IPS-18a (cell line): ENCODE data around the gene TXNDC5.

Experiments used
- H3K27ac ChIP-seq: one replicate; pipeline ENCODE4 v1.5.1; 2013; ENCODE audit warnings: low read length
- H3K27me3 ChIP-seq: one replicate; pipeline ENCODE4 v1.6.1; 2013; ENCODE audit warnings: mild to moderate bottlenecking, low read length; ENCODE audit not compliant: control insufficient read depth, insufficient read depth
- H3K36me3 ChIP-seq: one replicate; pipeline ENCODE4 v1.6.1; 2013; ENCODE audit warnings: low read depth, low read length; ENCODE audit not compliant: control insufficient read depth
- H3K4me1 ChIP-seq: one replicate; pipeline ENCODE4 v1.6.1; 2013; ENCODE audit warnings: low read depth, low read length; ENCODE audit not compliant: control insufficient read depth
- H3K4me3 ChIP-seq: one replicate; pipeline ENCODE4 v1.5.1; 2013; ENCODE audit warnings: low read length
- H3K9ac ChIP-seq: one replicate; pipeline ENCODE4 v1.6.1; 2013; ENCODE audit warnings: mild to moderate bottlenecking, low read length, moderate library complexity
- H3K9me3 ChIP-seq: one replicate; pipeline ENCODE4 v1.6.1; 2013; ENCODE audit warnings: low read depth, low read length; ENCODE audit not compliant: control insufficient read depth

The TXNDC5 gene

DNA sequence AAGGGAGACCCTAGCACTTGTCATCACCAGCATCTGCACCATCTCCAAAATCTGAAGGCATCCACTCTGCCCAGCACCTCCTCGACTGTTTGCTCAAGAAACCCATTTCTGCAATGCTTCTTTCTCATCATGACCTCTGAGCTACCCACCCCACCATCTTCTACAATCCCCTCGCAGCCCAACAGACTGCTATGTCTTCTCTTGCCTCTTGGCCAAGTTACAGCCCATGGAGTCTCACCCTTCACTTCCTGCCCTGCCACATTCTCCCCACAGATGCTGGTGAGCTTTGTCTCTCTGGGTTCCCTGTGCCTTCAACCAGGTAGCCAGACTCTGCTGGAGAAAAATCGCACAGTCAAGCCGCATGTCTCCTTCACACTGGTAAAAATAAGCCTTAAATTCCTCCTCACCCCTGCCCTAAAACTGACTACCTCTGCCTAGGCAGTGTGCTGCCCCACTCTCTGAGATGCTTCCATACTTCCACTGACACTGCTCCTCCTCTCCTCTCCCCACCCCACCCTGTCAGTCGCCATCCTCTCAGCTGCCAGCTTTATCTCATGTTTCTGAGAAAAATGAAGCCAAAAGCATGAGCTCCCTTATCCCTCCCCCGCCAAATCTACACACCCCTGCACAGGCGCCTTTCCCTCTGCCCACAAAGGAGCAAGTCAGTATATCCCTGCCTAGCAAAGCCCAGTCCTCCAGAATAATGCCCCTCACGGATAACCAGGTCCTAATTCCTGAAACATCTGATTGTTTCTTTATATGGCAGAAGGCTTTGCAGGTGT, 2.3 kb upstream of the TXNDC5 start:
- Histone ChIP-seq H3K27ac (no peak overlapping the region), H3K27me3 (peaks cover 16% of the 10 kb centered on the region)

DNA sequence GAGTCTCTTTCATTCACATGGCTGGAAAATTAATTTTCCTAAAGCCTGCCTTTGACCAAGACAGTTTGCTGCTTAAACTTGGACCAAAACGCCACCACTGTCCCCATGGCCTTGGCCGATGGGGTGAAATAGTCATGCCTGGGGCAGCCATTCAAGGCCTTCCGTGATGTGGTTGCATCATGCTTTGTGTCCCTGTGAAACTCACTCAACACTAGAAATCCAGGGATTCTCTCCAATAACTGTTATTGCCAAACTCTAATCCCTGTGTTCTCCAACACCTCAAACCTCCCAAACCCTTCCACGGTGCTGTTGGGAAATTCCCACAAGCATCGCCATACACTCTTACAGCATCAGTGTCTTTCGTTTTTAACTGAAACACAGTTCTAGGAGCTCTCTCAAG, 1.4 kb upstream of the TXNDC5 start:
- Histone ChIP-seq H3K36me3 (no peaks in the 10 kb centered on the region), H3K27me3 (peaks cover 16% of the 10 kb centered on the region), H3K9ac (no peak overlapping the region), H3K4me3 (no peak overlapping the region), H3K27ac (no peak overlapping the region), H3K9me3 (no peaks in the 10 kb centered on the region), H3K4me1 (no peaks in the 10 kb centered on the region)

More for the DNA sequence above, 2.3 kb upstream of the TXNDC5 start:
- H3K9me3 ChIP-seq: no peaks in the 10 kb centered on the region
- H3K4me3 ChIP-seq: no peak overlapping the region
- no peak overlapping the region for H3K9ac ChIP-seq
- H3K4me1 ChIP-seq: no peaks in the 10 kb centered on the region
- H3K36me3 ChIP-seq: no peaks in the 10 kb centered on the region

DNA sequence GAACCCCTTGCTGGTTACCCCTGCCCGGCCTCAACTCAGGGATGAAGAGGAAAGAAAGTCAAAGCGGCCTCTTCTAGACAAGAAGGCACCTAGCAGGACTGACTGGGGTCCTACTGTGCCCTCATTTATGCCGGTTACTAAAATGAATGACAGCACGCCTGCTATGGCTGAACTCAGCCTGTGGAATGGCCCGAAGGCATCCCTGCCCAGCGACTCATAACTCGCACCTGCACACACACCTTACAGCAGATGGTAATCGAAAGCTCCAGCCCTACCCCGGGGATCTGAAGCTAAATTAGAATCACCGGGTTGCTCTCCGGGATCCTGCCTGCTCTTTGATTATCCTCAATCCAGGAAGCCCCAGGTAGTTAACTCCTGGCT, 747 bp upstream of the TXNDC5 start:
- H3K27me3 ChIP-seq: peaks cover 16% of the 10 kb centered on the region
- H3K4me3 ChIP-seq: peak overlapping the region; percentile 67
- H3K9ac ChIP-seq: peak overlapping the region; percentile 61
- H3K36me3 ChIP-seq: no peaks in the 10 kb centered on the region
- no peaks in the 10 kb centered on the region for H3K9me3 ChIP-seq
- no peaks in the 10 kb centered on the region for H3K4me1 ChIP-seq
- H3K27ac ChIP-seq: no peak overlapping the region

DNA sequence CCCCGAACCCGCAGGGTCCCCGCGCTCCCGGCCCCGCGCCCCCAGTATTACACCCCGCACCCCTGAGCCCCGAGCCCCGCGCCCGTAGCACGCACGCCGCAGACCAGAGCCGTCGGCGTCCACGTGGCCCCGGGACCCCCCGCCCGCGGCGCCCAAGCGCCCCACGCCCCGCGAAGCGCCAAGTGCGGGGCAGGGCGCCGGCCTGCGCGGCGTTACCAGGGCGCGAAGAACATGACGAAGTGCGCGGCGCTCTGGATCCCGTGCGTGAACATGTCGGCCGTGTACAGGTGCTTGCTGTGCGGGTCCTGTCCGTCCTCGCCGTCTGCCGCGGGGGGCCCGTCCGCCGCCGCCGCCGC, 312 bp downstream of the TXNDC5 start:
- H3K27me3 ChIP-seq: peaks cover 16% of the 10 kb centered on the region
- no peaks in the 10 kb centered on the region for H3K36me3 ChIP-seq
- H3K9me3 ChIP-seq: no peaks in the 10 kb centered on the region
- H3K9ac ChIP-seq: no peak overlapping the region
- no peak overlapping the region for H3K27ac ChIP-seq
- H3K4me3 ChIP-seq: peak overlapping the region; percentile 41
- no peaks in the 10 kb centered on the region for H3K4me1 ChIP-seq

DNA sequence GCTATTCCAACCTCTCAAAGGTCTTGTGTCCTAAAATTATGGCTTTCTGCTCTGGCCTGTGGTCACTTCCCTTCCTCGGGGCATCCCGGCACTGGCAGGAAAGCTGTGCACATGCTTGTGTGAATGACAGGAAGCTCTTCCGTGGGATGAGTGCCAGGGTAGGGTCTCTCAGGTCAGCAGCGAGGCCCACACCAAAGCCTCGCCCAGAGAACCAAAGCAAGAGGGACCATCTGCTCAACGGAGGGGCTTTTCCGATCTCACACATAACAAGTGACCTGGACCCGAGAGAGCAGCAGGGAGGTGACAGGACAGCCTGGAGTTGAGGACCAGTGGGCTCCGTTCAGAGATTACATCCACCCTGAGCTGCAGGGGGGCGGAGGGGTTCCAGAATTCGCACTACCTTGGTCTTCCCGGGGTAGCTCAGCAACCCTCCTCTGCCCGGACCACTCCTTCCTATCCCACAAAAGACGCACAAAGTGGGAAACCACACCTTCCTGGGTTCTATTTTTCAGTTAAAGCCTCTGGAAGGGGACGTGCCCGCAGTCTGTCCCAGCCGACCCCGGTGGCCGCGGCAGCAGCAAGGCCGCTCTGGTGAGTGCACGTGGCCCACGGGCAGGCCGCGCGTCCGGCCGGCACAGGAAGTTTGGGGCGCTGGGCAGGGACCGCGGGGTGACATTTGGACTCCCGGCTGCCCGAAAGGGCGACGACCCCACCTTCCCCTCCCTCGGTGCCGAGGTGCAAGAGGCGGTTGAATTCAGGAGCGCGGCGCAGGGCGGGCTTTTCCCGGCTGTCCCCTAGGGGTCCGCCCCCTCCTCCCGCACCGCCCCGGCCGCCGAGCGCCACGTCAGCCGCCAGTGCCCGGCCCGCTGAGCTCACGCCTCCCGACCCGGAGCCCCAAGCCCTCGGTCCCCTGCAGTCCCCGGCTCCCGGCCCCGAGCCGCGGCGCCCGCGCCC, 988 bp downstream of the TXNDC5 start:
- no peak overlapping the region for H3K27ac ChIP-seq
- peak overlapping the region; percentile 86 for H3K4me3 ChIP-seq
- H3K9me3 ChIP-seq: no peaks in the 10 kb centered on the region
- peak overlapping the region; percentile 72 for H3K9ac ChIP-seq
- peaks cover 16% of the 10 kb centered on the region for H3K27me3 ChIP-seq
- peaks cover under 1% of the 10 kb centered on the region for H3K36me3 ChIP-seq
- no peaks in the 10 kb centered on the region for H3K4me1 ChIP-seq

DNA sequence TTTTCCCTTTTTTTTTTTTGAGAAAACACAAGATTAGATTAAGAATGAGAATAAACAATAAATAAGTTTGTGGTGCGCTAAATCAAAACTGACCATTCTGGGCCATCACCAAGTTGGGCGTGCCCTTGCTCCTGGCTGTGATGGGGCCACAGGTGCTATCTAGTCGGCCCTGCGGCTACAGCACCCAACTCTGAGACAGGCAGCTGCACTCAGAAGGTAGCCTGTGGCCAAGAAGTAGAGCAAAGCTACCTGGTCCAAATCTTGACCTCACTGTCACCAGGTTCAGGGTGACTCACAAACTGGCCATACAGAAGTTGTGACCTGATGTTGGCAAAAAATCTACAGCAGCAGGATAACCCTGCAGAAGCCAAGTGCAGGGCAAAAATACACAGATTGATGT, 3.4 kb downstream of the TXNDC5 start:
- no peaks in the 10 kb centered on the region for H3K4me1 ChIP-seq

DNA sequence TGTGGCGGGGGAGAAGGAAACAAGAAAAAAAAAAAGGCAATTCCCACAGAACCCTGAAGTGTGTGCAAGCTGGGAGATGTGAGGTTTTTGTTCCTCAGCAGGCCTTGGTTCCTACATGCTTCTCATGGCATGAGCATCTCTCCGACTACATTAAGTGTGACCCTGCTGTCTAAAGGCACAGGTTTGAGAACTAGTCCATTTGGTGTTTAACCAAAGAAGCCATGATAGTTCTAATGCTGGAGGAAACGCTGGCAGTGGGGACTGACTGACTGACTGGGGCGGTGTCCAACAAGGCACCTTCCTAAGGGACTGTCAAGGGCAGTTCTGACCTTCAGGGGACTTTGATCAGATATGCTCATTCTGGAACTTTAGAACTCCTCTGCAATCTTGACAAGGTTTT, 3.8 kb downstream of the TXNDC5 start:
- Histone ChIP-seq H3K27me3 (peaks cover 8% of the 10 kb centered on the region), H3K9me3 (no peaks in the 10 kb centered on the region), H3K4me1 (no peaks in the 10 kb centered on the region), H3K9ac (no peak overlapping the region), H3K27ac (no peak overlapping the region), H3K36me3 (peaks cover 28% of the 10 kb centered on the region), H3K4me3 (no peak overlapping the region)

More for the DNA sequence above, 3.4 kb downstream of the TXNDC5 start:
- Histone ChIP-seq H3K27me3 (peaks cover 13% of the 10 kb centered on the region), H3K36me3 (peaks cover 23% of the 10 kb centered on the region), H3K9me3 (no peaks in the 10 kb centered on the region), H3K9ac (no peak overlapping the region), H3K27ac (no peak overlapping the region), H3K4me3 (no peak overlapping the region)

DNA sequence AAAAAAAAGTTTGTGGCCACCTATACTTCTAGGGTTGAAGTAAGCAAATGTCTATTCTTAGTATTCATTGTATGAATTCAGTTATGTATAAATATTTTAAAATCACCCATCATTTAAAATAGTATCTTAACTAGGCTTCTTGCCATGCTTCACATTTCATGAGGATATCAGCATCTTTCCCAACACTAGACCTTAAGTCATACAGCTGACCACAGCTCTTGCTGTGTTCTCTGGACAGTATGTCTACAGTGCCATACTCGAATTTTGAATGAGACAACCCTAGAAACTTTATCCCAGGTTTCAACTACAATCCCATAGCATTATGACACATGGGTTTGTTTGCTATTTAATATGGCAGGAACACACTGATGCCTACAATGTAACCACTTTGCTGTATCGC, 5.2 kb downstream of the TXNDC5 start:
- Histone ChIP-seq H3K27me3 (no peaks in the 10 kb centered on the region), H3K4me1 (no peaks in the 10 kb centered on the region), H3K4me3 (no peak overlapping the region), H3K36me3 (peaks cover 41% of the 10 kb centered on the region), H3K27ac (no peak overlapping the region), H3K9ac (no peak overlapping the region), H3K9me3 (no peaks in the 10 kb centered on the region)

DNA sequence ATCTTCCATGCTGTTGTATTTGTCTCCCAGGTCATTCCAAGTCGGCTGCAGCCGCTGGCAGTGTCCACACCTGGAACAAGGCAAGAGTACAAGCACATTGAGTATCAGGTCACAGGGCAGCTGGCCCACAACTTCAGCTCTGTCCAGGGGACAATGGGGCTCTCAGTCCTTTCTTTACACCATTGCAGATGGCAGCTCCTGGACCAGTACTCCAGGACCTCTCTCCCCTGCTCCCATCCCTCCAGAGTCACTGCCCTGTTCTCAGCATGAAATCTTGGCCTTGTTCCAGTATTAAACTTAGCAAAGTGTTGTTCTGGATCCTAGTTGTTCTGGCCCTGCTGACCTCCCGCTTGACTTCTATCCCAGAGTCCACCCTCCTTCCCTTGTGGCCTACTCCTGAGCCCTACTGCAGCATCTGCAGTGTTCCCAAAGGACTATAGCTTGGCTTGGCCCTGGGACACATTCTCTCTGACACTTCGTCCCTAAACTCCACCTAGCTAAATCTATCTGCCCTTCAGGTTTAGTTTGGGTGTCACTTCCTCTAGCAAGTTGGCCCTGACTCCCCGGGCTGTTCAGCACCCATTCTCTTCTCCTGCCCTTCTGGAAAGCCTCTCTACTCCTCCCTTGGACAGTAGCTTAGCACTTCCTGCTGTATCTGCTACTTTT, 5.8 kb downstream of the TXNDC5 start:
- Histone ChIP-seq H3K9me3 (no peaks in the 10 kb centered on the region), H3K4me3 (no peak overlapping the region), H3K36me3 (peaks cover 47% of the 10 kb centered on the region), H3K27ac (no peak overlapping the region), H3K9ac (no peak overlapping the region), H3K27me3 (no peaks in the 10 kb centered on the region), H3K4me1 (no peaks in the 10 kb centered on the region)

DNA sequence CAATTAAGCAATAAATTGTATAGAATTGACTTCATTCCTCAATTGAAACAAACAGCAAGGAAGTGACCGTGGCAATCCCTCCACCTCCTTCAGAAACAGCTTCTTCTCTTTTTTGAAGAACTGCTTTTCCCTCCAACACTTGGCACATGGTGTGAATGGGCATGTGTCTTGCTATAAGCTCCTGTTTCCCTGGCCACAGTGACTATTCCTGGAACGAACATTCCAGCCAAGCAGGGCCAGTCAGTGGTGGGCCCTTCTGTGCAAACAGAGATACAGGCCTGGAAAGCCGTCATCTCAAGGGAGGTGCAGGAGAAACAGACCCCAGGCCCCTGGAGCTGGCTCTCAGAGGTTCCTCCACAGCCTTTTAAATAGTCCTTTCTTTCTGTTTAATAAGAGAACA, 6.9 kb downstream of the TXNDC5 start:
- H3K27me3 ChIP-seq: no peaks in the 10 kb centered on the region
- H3K36me3 ChIP-seq: peaks cover 55% of the 10 kb centered on the region
- no peak overlapping the region for H3K27ac ChIP-seq
- no peak overlapping the region for H3K4me3 ChIP-seq
- H3K9ac ChIP-seq: no peak overlapping the region
- no peaks in the 10 kb centered on the region for H3K9me3 ChIP-seq
- no peaks in the 10 kb centered on the region for H3K4me1 ChIP-seq

DNA sequence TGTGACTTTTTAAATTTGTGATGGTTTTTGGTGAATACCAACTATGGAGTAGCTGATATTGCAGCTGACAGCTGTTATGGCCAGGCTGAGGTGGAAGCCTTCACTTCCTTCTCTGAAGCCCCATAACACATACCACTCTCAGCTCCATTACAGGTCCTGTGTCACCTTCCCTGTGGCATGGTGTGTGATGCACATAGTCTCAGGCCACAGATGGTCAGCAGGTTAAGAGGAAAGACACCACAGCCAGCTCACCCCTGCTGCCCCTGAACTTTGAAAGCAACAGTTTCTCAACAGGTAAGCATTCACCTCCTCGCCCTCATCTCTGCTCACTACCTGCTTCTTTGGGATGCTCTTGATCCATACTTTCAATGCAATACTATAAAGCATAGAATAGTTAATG, 7.7 kb downstream of the TXNDC5 start:
- no peaks in the 10 kb centered on the region for H3K27me3 ChIP-seq
- no peaks in the 10 kb centered on the region for H3K9me3 ChIP-seq
- no peak overlapping the region for H3K9ac ChIP-seq
- no peak overlapping the region for H3K4me3 ChIP-seq
- H3K4me1 ChIP-seq: no peaks in the 10 kb centered on the region
- H3K36me3 ChIP-seq: peaks cover 63% of the 10 kb centered on the region
- no peak overlapping the region for H3K27ac ChIP-seq
